ENCODE results near the gene CCDC187. TPM values are rescaled to one million over a fixed set of nuclear protein-coding genes. Genes with fewer than 3 reads are reported as not detected.

CCDC187 gene
- total RNA-seq, 1 donor from 2014 or later: 0.69 TPM

GRCh38 chr9:136296434-136297015 is 7.4 kb downstream of the CCDC187 start:
- no peaks in the 10 kb centered on the region for H3K27me3 Mint-ChIP-seq
- DNase-seq: no peak
- H3K36me3 Mint-ChIP-seq (ENCODE audit: low read depth): no peaks in the 10 kb centered on the region
- peaks cover 3% of the 10 kb centered on the region for H3K4me1 Mint-ChIP-seq
- CTCF ChIA-PET: interaction anchor here (1.5 kb wide), 1 partner anchor 10 kb away, joined by 3 read pairs; no protein-coding TSS in a partner anchor
- POLR2A ChIA-PET: no interaction called here
- intact Hi-C loops (cut with micrococcal nuclease): no loop called here
- no peak for ATAC-seq (ENCODE audit: low read depth)
- no peak overlapping the region for H3K4me3 Mint-ChIP-seq
- H3K9me3 Mint-ChIP-seq: no peaks in the 10 kb centered on the region
- no peak overlapping the region for H3K27ac Mint-ChIP-seq
- no peak for TF ChIP-seq CTCF (IDR thresholded peaks at IDR 0.05)

GRCh38 chr9:136295542-136296433 is 8.1 kb downstream of the CCDC187 start:
- ATAC-seq (ENCODE audit: low read depth) (no peak), DNase-seq (no peak)
- POLR2A ChIA-PET: no interaction called here
- intact Hi-C loops (cut with micrococcal nuclease): no loop called here
- no peaks in the 10 kb centered on the region for H3K27me3 Mint-ChIP-seq
- H3K27ac Mint-ChIP-seq: no peak overlapping the region
- TF ChIP-seq CTCF (IDR thresholded peaks at IDR 0.05): no peak
- H3K4me1 Mint-ChIP-seq: peaks cover 3% of the 10 kb centered on the region
- no peak overlapping the region for H3K4me3 Mint-ChIP-seq
- no peaks in the 10 kb centered on the region for H3K9me3 Mint-ChIP-seq
- H3K36me3 Mint-ChIP-seq (ENCODE audit: low read depth): no peaks in the 10 kb centered on the region
- CTCF ChIA-PET: interaction anchor here (1.5 kb wide), 1 partner anchor 9 kb away, joined by 3 read pairs; no protein-coding TSS in a partner anchor

GRCh38 chr9:136295055-136295454 is 8.8 kb downstream of the CCDC187 start:
- ATAC-seq (ENCODE audit: low read depth) (no peak), DNase-seq (no peak)
- H3K27ac Mint-ChIP-seq: no peak overlapping the region
- no peak overlapping the region for H3K4me3 Mint-ChIP-seq
- H3K36me3 Mint-ChIP-seq (ENCODE audit: low read depth): no peaks in the 10 kb centered on the region
- no peaks in the 10 kb centered on the region for H3K27me3 Mint-ChIP-seq
- intact Hi-C loops (cut with micrococcal nuclease): no loop called here
- POLR2A ChIA-PET: no interaction called here
- peaks cover 3% of the 10 kb centered on the region for H3K4me1 Mint-ChIP-seq
- CTCF ChIA-PET: no interaction called here
- TF ChIP-seq CTCF (IDR thresholded peaks at IDR 0.05): no peak
- no peaks in the 10 kb centered on the region for H3K9me3 Mint-ChIP-seq

- DNase-seq: no peak
- ATAC-seq (ENCODE audit: low read depth): no peak
- Mint-ChIP-seq H3K4me1 (peaks cover 3% of the 10 kb centered on the region), H3K4me3 (no peak overlapping the region), H3K27ac (no peak overlapping the region), H3K36me3 (ENCODE audit: low read depth) (no peaks in the 10 kb centered on the region), H3K27me3 (no peaks in the 10 kb centered on the region), H3K9me3 (no peaks in the 10 kb centered on the region)
- TF ChIP-seq CTCF (IDR thresholded peaks at IDR 0.05): no peak
- intact Hi-C loops (cut with micrococcal nuclease): no loop called here
- ChIA-PET CTCF (no interaction called here), POLR2A (no interaction called here)
These were observed 9.5 kb downstream of the CCDC187 start for GRCh38 chr9:136294437-136294836.

- ChIA-PET CTCF (no interaction called here), POLR2A (no interaction called here)
- Mint-ChIP-seq H3K27ac (no peak overlapping the region), H3K9me3 (no peaks in the 10 kb centered on the region), H3K4me1 (peaks cover 3% of the 10 kb centered on the region), H3K27me3 (no peaks in the 10 kb centered on the region), H3K36me3 (ENCODE audit: low read depth) (no peaks in the 10 kb centered on the region), H3K4me3 (no peak overlapping the region)
- ATAC-seq (ENCODE audit: low read depth) (no peak), DNase-seq (no peak)
- TF ChIP-seq CTCF (IDR thresholded peaks at IDR 0.05): no peak
- intact Hi-C loops (cut with micrococcal nuclease): no loop called here
These were observed 10.3 kb downstream of the CCDC187 start for GRCh38 chr9:136293476-136294077.

Data from activated B cell treated with CpG ODN at 0.5 μM for 24 hours (primary cell).